GM19025 (cell line): Measurements from ENCODE around the gene FHIP1B.

Experiments used
- ATAC-seq: cut with Tn5 transposase; IDR thresholded peaks from one replicate; pipeline ENCODE4 v1.9.1; 2021; ENCODE audit warnings: mild to moderate bottlenecking, low read depth, moderate library complexity; ENCODE audit not compliant: unreplicated experiment

Gene FHIP1B

DNA sequence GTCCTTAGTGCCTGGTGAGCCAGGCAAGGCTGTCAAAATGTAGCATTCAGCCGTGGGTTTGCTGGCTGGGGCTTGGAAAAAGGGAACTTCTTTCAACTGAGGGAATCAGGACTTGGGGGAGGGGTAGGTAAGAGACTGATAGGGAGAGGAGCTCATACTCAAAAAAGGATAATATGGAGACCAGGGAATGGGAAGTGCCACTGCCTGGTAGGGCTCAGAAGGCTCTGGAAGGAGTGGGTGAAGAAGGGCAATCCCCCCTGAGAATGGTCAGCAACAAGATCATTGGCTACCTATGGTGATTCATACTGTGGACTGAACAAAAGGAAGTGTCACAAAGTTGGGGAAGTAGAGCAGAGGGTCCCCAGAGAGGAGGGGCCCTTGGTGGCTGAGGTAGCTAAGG is 6.3 kb upstream of the FHIP1B start:
- no peak for ATAC-seq

DNA sequence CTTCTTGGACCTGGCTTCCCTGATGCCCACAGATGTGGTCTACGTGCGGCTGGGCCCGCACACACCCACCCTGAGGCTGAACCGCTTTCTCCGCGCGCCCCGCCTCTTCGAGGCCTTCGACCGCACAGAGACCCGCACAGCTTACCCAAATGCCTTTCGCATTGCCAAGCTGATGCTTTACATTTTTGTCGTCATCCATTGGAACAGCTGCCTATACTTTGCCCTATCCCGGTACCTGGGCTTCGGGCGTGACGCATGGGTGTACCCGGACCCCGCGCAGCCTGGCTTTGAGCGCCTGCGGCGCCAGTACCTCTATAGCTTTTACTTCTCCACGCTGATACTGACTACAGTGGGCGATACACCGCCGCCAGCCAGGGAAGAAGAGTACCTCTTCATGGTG is 5.7 kb upstream of the FHIP1B start:
- ATAC-seq = no peak

DNA sequence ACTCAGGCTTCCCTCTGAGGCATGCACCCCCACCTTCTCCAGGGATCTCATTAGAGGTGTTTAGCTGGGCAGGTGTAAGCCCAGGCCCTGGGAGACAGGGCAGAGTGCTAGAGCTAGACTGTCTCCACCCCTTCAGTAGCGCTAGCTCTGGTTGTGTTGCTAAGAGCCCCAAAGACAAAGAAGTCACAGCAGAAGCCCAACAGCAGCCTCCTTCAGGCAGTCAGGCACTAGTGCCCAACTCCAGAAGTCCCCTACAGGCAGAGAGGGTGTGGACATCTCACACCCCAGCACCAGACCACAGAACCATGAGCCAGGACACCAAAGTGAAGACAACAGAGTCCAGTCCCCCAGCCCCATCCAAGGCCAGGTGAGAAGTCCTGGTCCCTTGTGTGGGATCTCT is 4.5 kb upstream of the FHIP1B start, which contains the start of gene CNGA4:
CNGA4 (plus strand) TSS at position 188 of the 400 bp plus-strand sequence; CDS start at position 306, 118 bp downstream.
- ATAC-seq = no peak

DNA sequence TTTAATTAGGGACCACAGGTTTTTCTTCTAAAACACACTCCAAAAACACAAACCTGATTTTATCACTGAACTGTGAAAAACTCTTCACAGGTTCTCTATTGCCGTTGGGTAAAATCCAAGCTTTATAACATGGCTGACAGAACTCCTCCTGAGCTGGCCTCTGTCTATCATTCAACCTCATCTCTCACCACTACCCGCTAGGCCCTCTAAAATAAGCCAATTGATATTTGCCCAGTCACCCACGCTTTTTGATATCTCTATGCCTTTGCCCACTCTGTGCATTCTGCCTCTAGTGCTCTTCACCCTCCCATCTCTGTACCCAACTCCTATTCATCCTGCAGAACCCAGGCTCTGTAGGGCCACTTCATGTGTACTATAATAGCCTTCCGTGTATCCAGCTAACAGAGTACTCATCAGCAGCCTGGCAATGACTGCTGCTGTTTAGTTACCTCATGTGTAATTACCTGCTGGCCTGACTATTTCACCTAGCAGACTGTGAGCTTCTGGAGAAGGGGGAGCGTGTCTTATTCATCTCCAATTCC is 3.4 kb upstream of the FHIP1B start:
- no peak for ATAC-seq

DNA sequence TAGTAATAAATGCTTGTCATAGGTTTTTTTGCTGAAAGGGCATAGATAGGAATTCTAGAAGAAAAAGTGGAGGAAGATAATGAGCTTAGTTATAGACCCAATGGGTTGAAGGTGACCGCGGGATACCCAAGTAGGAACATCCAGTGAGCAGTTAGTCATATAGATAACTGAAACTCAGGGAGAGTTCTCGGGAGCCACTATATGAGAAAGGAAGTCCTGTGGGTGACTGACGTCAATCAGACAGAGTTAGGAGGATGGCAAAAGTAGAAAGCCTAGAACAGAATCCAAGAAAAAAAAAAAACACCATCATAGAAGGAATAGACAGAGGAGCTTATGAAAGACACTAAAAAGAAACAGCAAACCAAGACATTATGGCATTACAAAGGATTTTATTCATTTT is 2.8 kb upstream of the FHIP1B start:
- ATAC-seq = no peak

DNA sequence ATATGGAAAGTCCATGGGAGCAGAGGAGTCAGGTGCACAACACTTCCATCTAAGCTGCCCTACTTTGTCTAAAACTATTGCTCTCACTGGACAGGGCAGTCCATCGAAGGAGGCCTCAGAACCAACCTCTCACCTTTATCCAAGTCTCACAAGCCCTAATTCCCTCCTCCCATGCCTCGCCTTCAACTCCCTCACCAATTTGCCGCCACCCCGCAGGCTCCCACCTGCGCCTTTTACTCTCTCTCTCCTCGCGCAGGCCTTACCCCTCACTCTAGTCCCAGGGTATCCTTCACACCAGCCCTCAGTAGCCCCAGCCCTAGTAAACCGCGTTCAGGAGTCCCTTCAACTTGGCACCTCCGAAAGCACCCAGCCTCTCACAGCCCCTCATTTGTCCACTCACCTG is 451 bp downstream of the FHIP1B start:
- ATAC-seq = no peak

DNA sequence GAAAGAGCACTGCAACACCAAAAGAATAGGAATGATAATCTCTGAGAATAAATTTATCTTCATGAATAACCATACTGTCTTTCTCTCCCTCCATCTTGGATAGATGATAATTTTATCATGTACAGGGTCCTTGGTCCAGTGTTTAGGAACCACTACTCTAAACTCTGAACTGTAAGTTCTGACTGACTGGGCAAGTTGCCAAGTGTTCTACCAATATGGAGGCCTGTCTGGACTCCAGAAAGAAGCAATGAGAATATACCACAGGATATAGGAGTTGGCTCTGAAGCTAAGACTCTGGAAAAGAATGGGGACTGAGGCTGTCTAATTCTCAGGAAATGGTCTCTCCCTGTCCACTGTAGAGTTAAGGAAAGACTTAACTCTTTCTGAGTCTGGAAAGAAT is 1.5 kb downstream of the FHIP1B start:
- no peak for ATAC-seq

DNA sequence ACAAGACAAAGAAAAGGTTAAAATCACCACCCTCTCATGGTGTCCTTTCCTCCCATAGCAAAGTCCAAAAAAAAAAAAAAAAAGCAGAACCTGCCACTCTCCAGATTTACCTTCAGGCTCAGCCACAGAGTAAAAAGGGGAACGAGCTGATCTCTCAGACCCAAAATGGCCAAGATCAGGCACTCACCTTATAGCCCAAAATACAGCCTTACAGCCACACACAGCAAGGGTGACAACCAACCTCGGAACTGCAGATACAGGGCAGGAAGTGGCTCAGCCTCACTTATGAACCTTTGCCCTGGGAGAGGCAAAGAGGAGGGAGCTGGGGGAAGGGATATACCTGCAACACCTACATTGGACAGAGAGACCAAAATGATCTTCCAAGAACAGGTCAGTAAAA is 4.5 kb downstream of the FHIP1B start:
- no peak for ATAC-seq

DNA sequence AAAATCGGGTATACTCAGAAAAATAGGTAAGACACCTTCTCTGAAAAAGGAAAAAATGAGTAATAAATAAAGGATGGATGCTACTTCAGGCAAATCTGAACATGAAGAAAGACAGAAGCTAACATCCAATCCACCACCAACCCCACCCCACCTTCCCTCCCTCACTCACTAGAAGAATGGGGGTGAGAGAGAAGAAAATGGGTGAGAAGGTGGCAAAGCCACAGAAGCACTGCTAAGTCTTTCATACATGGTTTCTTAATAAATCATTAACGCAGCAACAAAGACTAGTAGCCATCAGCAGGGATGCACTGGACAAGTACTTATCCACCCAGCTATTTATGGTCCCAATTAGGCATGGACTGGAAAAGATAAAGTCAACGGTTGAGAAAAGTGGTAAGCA is 5.9 kb downstream of the FHIP1B start:
- no peak for ATAC-seq

DNA sequence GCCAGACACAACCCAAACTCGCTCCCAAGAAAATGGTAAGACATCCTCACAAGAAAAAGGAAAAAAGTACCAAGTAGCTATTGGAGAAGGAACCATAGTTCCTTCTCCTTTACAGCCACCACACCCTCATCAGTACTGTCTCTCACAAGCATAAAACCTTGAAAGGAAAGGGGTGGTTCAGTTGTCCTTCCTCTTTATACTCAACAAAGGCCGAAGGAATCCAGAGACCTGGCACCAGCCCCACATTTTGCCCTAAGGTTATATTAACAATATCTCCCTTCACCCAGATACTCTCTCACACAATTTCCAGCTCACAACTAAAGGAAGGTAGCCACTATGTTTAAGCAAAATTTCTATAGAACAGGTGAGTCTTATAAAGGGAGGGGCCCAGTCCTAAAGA is 8.5 kb downstream of the FHIP1B start:
- no peak for ATAC-seq

DNA sequence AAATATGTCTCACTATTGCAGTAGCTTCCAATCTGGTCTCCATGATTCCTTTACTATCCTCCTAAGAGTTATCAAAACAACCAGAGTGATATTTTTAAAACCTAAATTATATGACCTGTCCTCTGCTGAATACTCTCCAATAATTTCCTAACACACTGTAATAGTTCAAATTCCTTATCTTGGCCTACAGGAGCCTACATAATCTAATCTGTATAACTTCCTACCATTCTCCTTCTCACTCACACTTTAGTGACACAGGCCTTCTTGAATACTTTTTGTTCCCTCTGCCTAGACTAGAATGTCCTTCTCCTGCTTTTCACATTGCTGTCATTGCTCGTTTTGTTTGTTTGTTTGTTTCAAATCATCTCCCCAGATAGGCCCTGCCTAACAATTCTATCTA is 9.4 kb downstream of the FHIP1B start:
- no peak for ATAC-seq

DNA sequence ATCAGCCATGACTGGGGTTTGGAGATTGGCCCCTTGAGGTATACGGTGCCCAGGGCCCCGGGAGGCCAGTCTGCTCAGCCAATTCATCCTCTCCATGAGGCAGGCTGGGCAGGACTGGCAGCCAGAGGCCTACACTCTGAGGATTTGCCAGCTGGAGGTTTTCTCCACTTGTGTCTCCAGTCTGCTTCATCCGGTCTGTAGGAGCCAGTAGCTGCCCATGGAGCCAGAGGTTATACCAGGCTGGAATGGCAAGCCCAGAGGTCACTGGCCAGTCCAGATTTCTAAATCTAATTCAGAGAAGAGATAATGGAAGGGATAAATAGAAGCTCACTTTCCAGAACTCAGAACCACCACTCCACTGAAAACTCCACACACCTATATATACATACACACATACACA is 10.0 kb downstream of the FHIP1B start:
- ATAC-seq = no peak

DNA sequence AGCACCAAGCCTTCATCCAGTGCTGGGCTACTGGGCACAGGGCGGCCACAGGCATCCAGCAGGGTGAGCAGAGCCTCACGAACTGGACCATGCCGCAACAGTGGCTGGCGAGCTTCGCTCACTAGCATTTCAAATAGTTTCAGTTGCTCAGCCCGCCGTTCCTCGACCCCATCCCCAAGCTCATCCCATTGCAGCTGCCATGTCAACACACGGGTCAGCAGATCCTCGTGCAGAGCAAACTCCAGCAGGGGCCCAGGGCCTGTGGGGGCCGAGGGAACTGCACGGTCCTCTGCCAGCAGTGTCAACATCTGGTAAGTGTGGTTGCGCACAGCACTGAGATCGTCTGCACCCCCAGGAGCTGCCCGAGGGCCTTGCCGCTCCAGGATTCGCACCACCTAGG is 10.6 kb downstream of the FHIP1B start:
- no peak for ATAC-seq

DNA sequence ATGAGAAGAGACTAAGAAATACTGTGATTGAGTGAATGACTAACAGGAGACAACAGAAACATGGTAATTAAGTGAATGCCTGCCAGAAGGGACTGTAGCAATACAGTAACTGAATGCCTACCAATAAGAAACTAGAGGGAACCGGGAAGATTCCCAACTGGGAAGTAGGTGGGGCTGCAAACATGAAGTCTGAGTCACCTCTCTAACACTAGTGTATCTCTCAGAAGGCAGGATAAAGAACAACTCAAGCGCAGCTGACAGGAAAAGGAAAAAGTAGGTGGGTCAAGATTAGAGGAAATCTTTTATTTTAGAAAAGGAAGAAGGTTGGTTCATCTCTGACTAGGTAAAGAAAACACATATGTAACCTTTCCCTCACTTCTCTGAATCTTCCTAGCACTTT is 15.1 kb downstream of the FHIP1B start:
- ATAC-seq = no peak

DNA sequence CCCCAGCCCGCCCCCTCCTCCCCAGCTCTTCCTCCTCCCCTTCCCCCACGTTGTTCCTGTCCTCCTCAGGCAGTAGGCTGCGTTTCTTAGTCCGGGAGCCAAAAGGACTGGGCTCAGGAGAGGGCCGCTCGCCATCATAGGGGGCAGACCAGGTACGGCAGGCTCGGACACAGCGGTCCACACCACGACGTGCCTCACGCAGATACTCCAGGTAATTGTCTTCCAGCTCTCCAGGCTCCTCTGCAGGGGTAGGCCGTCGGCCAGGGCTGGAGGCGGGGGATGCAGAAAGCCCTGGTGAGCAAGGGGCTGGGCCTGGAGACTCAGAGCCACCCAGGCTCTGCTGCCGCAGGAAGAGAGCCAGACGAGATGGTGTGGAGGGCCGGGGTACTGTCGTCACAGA is 16.7 kb downstream of the FHIP1B start:
- ATAC-seq = no peak

DNA sequence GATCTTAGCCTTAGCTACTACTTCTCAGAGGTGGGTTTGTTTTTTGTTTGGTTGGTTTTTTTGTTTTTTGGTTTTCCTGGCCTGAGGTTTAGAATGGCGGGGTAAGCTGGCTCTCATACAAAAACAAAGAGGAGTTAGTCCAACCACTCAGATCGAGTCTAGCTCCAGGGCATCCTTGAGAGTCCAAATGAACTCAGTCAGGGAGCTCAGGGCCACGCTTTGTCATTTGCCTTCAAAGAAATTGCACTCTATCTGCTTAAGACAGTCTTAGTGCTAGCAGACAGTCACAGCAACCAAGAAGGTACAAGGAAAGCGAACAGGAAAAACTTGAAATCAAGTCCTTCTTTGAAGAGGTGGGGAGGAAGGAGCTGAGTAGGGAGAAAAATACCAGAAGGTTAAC is 17.9 kb downstream of the FHIP1B start:
- no peak for ATAC-seq

DNA sequence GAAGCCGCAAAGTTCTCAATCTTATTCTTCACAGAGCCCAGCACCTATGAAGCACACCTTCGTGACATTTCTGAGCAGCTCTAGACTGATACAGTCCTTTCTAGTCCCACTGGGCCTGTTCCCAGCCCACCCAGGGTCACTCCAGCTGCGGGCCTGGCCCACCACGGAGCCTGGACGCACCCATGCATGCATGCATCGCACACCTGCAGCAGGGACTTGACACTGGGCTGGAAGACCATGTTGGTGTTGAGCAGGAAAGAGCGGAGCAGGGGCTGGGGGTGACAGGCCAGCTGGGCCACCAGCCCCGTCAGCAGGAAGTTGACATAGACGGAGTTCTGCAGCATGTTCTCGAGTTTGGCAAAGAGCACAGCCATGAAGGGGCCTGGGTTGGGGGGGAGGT is 19.9 kb downstream of the FHIP1B start:
- no peak for ATAC-seq

DNA sequence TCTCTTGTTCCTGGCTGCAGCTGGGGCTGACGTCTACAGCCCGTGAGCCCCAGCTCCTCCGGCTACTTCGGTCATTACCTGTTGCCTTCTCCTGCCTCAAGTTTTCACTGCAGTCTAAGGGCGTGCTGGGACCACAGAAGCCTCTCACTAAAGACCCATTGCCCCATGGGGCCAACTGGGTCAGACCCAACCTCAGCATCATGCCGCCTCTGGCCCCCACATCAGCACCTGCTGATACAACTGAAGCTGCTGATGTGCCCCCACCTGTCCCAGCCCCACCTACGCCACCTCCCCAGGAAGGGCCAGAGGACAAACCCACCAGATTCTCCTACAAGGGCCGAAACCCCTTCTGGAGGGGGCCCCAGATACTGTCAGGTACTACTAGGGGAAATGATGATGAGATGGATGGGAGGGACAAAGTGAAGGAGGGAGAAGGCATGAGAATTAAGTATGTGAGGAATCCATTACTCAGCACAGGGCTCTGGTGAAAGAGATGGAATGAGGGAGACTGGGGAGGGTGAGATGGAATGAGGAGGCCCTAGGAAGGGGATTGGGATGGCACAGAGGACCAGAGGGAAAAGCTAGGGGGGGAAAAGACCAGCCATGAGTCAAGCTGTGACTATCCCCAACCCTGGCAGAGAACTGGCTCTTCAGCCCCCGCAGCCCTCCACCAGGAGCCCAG is 24.0 kb downstream of the FHIP1B start:
- no peak for ATAC-seq

DNA sequence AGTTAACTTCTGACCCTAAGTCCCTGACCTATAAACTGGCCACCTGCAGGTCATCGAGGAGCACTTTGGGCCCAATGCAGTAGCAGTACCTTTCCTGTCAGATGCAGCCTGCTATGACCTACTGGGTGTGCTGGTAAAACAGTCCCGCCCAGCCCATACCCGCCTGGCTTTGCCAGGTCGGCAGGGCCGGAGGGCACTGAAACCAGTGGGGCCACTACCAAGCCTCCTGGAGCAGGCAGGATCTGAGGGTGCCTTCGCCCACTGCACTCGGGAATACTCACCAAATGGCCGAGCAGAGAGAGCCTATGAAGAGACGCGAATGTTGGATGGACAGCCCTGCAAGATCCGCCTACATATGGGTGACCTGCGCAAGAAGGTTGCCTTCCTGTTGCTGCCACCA is 24.6 kb downstream of the FHIP1B start:
- ATAC-seq = no peak

DNA sequence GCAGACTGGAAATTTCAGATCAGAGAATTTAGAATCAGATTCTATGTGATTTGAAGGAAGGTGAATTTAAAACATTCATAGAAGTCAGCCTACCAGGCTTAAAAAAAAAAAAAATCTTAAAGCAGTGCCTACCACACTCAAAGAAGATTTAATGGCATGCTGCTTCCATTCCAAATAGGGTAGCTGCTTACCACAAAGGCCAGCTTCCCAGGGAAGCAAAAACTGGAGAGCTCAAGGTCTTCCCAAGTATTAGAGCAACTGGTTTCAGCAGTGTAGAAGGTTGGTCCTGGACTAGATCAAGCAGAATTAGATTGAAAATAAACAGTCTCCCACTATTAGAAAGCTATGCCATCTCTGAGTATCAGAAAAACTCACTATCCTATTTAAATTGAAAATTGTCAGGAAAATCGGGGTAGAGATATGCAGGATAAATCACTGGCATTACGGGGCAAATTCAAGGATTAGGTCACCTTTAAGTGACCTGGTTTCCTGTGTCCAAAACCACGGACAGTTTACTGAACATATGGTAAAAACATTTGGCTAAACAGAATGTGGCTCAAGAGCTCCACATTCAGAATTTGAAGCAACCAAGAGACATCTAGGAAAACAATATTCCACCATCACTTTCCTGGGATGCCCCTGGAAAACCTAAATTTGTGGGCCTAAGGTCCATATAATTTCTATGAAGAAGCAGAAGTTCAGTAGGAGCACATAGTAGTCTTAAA is 27.8 kb downstream of the FHIP1B start:
- ATAC-seq = no peak

DNA sequence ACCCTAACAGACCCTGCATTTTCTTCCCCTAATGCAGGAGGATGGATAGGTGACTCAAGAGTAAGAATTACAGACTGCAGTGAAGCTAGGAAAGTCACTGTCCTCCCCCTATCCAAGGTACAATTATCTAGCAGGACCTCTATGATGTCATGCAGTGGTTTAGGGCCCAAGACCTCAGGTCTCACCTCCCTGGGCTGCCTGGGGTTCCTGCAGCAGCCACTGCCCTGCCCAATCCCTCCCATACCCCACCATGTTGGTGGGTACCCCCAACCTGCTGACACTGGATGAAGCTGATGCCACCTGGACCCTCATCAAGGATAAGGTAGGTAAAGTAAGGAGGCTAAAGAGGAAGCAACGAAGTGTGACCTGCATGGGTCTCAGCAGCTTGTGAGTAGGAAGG is 29.1 kb downstream of the FHIP1B start, which contains the start of gene C11orf42:
C11orf42 (plus strand) TSS at position 192 of the 400 bp plus-strand sequence; CDS start at position 251, 59 bp downstream.
- ATAC-seq = no peak

DNA sequence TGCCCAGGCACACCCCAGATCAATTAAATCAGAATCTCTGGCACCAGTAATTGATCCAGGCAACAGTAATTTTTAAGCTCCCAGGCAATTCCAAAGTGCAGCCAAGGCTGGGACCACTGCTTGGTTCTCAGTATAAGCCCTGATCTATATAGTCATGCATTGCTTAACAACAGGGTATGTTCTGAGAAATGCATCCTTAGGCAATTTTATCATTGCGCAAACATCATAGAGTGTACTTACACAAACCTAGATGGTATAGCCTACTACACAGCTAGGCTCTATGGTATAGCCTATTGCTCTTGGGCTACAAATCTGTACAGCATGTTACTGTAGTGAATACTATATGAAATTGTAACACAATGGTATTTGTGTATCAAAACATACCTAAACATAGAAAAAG is 29.7 kb downstream of the FHIP1B start:
- ATAC-seq = no peak
